Measurements from ENCODE around the gene FOXQ1.

GRCh38 chr6:1290086-1290485 lies 21.8 kb upstream of the FOXQ1 start:
- TF ChIP-seq, protein P1, sequence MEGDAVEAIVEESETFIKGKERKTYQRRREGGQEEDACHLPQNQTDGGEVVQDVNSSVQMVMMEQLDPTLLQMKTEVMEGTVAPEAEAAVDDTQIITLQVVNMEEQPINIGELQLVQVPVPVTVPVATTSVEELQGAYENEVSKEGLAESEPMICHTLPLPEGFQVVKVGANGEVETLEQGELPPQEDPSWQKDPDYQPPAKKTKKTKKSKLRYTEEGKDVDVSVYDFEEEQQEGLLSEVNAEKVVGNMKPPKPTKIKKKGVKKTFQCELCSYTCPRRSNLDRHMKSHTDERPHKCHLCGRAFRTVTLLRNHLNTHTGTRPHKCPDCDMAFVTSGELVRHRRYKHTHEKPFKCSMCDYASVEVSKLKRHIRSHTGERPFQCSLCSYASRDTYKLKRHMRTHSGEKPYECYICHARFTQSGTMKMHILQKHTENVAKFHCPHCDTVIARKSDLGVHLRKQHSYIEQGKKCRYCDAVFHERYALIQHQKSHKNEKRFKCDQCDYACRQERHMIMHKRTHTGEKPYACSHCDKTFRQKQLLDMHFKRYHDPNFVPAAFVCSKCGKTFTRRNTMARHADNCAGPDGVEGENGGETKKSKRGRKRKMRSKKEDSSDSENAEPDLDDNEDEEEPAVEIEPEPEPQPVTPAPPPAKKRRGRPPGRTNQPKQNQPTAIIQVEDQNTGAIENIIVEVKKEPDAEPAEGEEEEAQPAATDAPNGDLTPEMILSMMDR (IDR thresholded peaks at IDR 0.05), result no peak
- no peak for TF ChIP-seq POLR2A (IDR thresholded peaks at IDR 0.05)
